Measurements from ENCODE around the gene WAPL. TPM values are rescaled to one million over a fixed set of nuclear protein-coding genes. Genes with fewer than 3 reads are reported as not detected.
A peak's percentile ranks its signal among the peaks of the same experiment; 100 is the strongest.
"Not testable (repeated sequence)": the region's sequence is repeated elsewhere in the genome, so short reads cannot be mapped to it uniquely, and the experiment has no call there.

WAPL gene
- total and polyA plus RNA-seq, 8 donors, result 11.7 to 100 (median 21.1) TPM

DNA sequence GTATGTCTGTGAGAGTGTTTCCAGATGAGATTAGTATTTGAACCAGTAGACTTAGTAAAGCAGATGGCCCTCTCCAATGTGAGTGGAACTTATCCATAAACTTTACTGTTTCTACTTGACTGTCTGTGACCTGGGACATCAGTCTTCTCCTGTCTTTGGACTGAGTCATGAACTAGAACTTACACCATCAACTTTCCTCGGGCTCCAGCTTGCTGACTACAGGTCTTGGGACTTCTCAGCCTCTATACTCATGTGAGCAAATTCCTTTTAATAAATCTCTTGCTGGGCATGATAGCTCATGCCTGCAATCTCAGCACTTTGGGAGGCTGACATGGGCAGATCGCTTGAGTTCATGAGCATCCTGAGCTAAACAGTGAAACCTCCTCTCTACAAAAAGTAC lies 25.7 kb upstream of the WAPL start:
- intact Hi-C loops (cut with DNase I; ENCODE audit: low total_unique reads), result no loop called here
- H3K27me3 ChIP-seq, result no peaks in the 10 kb centered on the region
- no peaks in the 10 kb centered on the region for H3K9me3 ChIP-seq
- DNase-seq, result no peak
- peaks cover 0 to 5% (median 4%) of the 10 kb centered on the region in 4 donors for H3K4me1 ChIP-seq
- 46 to 93% (median 89%) methylated on average over 2 of the region's 2 CpGs for WGBS, 5 donors
- H3K36me3 ChIP-seq, result no peaks in the 10 kb centered on the region
- no peak overlapping the region for H3K27ac ChIP-seq
- TF ChIP-seq EP300 (IDR thresholded peaks at IDR 0.05) (no peak), POLR2AphosphoS5 (IDR thresholded peaks at IDR 0.05) (no peak), POLR2A (IDR thresholded peaks at IDR 0.05) (no peak)
- TF ChIP-seq, protein P1, sequence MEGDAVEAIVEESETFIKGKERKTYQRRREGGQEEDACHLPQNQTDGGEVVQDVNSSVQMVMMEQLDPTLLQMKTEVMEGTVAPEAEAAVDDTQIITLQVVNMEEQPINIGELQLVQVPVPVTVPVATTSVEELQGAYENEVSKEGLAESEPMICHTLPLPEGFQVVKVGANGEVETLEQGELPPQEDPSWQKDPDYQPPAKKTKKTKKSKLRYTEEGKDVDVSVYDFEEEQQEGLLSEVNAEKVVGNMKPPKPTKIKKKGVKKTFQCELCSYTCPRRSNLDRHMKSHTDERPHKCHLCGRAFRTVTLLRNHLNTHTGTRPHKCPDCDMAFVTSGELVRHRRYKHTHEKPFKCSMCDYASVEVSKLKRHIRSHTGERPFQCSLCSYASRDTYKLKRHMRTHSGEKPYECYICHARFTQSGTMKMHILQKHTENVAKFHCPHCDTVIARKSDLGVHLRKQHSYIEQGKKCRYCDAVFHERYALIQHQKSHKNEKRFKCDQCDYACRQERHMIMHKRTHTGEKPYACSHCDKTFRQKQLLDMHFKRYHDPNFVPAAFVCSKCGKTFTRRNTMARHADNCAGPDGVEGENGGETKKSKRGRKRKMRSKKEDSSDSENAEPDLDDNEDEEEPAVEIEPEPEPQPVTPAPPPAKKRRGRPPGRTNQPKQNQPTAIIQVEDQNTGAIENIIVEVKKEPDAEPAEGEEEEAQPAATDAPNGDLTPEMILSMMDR (IDR thresholded peaks at IDR 0.05), result no peak
- H3K4me3 ChIP-seq, result no peak overlapping the region

DNA sequence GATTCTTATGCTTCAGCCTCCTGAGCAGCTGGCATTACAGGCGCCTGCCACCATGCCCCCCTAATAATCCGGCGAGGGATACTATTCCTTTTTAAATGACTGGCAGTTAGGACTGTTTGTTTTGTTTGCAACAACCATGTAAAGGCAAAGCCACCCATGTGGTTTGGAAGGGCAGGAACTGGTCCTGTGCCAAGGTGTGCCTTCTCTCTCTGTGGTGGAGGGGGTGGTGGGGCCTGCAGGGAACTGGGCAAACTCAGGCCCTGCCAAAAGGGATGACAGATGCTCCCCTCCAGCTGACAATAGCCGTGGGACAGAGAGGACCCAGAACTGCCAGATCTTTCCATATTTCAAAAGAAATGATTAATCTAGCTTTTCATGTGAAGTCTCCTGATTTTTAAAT lies 23.5 kb upstream of the WAPL start:
- no peak for TF ChIP-seq POLR2AphosphoS5 (IDR thresholded peaks at IDR 0.05)
- TF ChIP-seq, protein P1 (IDR thresholded peaks at IDR 0.05), result no peak
- intact Hi-C loops (cut with DNase I; ENCODE audit: low total_unique reads), result no loop called here
- H3K4me3 ChIP-seq, result no peak overlapping the region
- no peaks in the 10 kb centered on the region for H3K27me3 ChIP-seq
- no peak for DNase-seq
- 27 to 50% (median 35%) methylated on average over 4 of the region's 4 CpGs for WGBS, 5 donors
- H3K27ac ChIP-seq, result no peak overlapping the region
- H3K36me3 ChIP-seq, result no peaks in the 10 kb centered on the region
- peaks cover 0 to 5% (median 4%) of the 10 kb centered on the region in 4 donors for H3K4me1 ChIP-seq
- no peaks in the 10 kb centered on the region for H3K9me3 ChIP-seq

- Histone ChIP-seq H3K9me3 (no peaks in the 10 kb centered on the region), H3K27ac (no peak overlapping the region), H3K36me3 (no peaks in the 10 kb centered on the region), H3K4me3 (no peak overlapping the region), H3K27me3 (peaks cover 0 to 13% (median 0%) of the 10 kb centered on the region in 3 donors), H3K4me1 (peaks cover 4 to 17% (median 9%) of the 10 kb centered on the region in 4 donors)
- WGBS, 5 donors, result 79 to 91% (median 85%) methylated on average over 4 to 5 of the region's 5 CpGs
- no peak for TF ChIP-seq EP300 (IDR thresholded peaks at IDR 0.05)
- TF ChIP-seq POLR2AphosphoS5 (IDR thresholded peaks at IDR 0.05), result no peak
- TF ChIP-seq POLR2A (IDR thresholded peaks at IDR 0.05), result no peak
- TF ChIP-seq, protein P1 (IDR thresholded peaks at IDR 0.05), result no peak
- intact Hi-C loops (cut with DNase I; ENCODE audit: low total_unique reads), result no loop called here
- DNase-seq, result peak in 1 of 2 donors; percentile 5
These were observed 18.4 kb upstream of the WAPL start for GRCh38 chr10:86540016-86540415.

DNA sequence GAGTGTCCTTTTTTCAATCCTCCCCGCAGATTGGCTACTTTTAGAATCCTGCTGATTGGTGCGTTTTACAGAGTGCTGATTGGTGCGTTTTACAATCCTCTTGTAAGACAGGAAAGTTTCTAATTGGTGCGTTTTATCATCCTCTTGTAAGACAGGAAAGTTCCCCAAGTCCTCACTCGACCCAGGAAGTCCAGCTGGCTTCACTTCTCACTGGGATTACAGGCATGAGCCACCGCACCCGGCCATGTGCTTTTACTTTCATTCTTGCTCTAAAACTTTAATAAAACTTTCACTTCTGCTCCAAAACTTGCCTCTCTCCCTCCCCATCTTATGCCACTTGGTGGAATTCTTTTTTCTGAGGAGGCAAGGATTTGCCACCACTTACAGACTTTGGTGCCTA lies 17.0 kb upstream of the WAPL start:
- Histone ChIP-seq H3K9me3 (no peaks in the 10 kb centered on the region), H3K4me3 (no peak overlapping the region), H3K27ac (no peak overlapping the region), H3K27me3 (peaks cover 0 to 13% (median 0%) of the 10 kb centered on the region in 3 donors), H3K36me3 (no peaks in the 10 kb centered on the region), H3K4me1 (peaks cover 5 to 24% (median 12%) of the 10 kb centered on the region in 4 donors)
- DNase-seq, result peak in 1 of 2 donors; percentile 17
- TF ChIP-seq POLR2AphosphoS5 (IDR thresholded peaks at IDR 0.05) (no peak), EP300 (IDR thresholded peaks at IDR 0.05) (no peak), POLR2A (IDR thresholded peaks at IDR 0.05) (no peak)
- TF ChIP-seq, protein P1 (IDR thresholded peaks at IDR 0.05), result no peak
- WGBS, 5 donors, result 59 to 72% (median 66%) methylated on average over 7 of the region's 7 CpGs
- intact Hi-C loops (cut with DNase I; ENCODE audit: low total_unique reads), result no loop called here

DNA sequence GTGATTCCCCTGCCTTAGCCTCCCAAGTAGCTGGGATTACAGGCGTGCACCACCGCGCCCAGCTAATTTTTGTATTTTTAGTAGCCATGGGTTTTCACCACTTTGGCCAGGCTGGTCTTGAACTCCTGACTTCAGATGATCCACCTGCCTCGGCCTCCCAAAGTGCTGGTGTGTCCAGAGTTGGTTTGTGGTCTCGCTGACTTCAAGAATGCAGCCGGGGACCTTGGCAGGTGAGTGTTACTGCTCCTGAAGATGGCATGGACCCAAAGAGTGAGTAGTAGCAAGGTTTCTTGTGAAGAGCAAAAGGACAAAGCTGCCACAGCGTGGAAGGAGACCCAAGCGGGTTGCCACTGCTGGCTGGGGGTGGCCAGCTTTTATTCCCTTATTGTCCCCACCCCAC lies 16.4 kb upstream of the WAPL start:
- H3K36me3 ChIP-seq; DNase-seq; H3K27ac ChIP-seq; intact Hi-C loops (cut with DNase I; ENCODE audit: low total_unique reads); H3K9me3 ChIP-seq; H3K4me3 ChIP-seq: not testable (repeated sequence)
- WGBS, 5 donors, result 93 to 97% (median 95%) methylated on average over 8 of the region's 8 CpGs
- Histone ChIP-seq H3K27me3 (peaks cover 0 to 13% (median 0%) of the 10 kb centered on the region in 3 donors), H3K4me1 (peaks cover 5 to 24% (median 12%) of the 10 kb centered on the region in 4 donors)
